NCI-H187 (cell line): ENCODE data around the gene CACNA1D.

ENCODE experiments used
- DNase-seq, 2 experiments: peaks; one replicate each; lab custom pipeline; 2025; lab: John Stamatoyannopoulos, UW

The CACNA1D gene

GRCh38 chr3:53715815-53716483 lies 221.5 kb downstream of the CACNA1D start:
- DNase-seq: no peak

GRCh38 chr3:53716998-53717397 lies 222.6 kb downstream of the CACNA1D start:
- DNase-seq: no peak

- DNase-seq: peak; percentile 9 to 11
These were observed 224.1 kb downstream of the CACNA1D start for GRCh38 chr3:53718462-53718861.

- DNase-seq: no peak
These were observed 225.4 kb downstream of the CACNA1D start for GRCh38 chr3:53719796-53720195.

GRCh38 chr3:53721187-53722119 lies 227.0 kb downstream of the CACNA1D start:
- DNase-seq: no peak

- no peak for DNase-seq
These were observed 230.2 kb downstream of the CACNA1D start for GRCh38 chr3:53724566-53724965.

- no peak for DNase-seq
These were observed 231.1 kb downstream of the CACNA1D start for GRCh38 chr3:53725387-53725995.

GRCh38 chr3:53726643-53727042 lies 232.2 kb downstream of the CACNA1D start:
- no peak for DNase-seq

- DNase-seq: no peak
These were observed 234.2 kb downstream of the CACNA1D start for GRCh38 chr3:53728606-53729005.

- no peak for DNase-seq
These were observed 234.7 kb downstream of the CACNA1D start for GRCh38 chr3:53729159-53729558.

GRCh38 chr3:53729618-53730017 lies 235.2 kb downstream of the CACNA1D start:
- DNase-seq: no peak

GRCh38 chr3:53730576-53730975 lies 236.2 kb downstream of the CACNA1D start:
- DNase-seq: no peak

- no peak for DNase-seq
These were observed 237.7 kb downstream of the CACNA1D start for GRCh38 chr3:53731934-53732624.

- no peak for DNase-seq
These were observed 239.0 kb downstream of the CACNA1D start for GRCh38 chr3:53733446-53733845.

GRCh38 chr3:53739966-53740365 lies 245.6 kb downstream of the CACNA1D start:
- DNase-seq: no peak

GRCh38 chr3:53740956-53741355 lies 246.5 kb downstream of the CACNA1D start:
- no peak for DNase-seq

GRCh38 chr3:53744351-53744750 lies 249.9 kb downstream of the CACNA1D start:
- peak; percentile 9 to 77 for DNase-seq

GRCh38 chr3:53747559-53747958 lies 253.1 kb downstream of the CACNA1D start:
- DNase-seq: no peak

- no peak for DNase-seq
These were observed 254.3 kb downstream of the CACNA1D start for GRCh38 chr3:53748512-53749271.

- no peak for DNase-seq
These were observed 255.0 kb downstream of the CACNA1D start for GRCh38 chr3:53749448-53749847.
